Measurements from ENCODE around the gene ISL1.

- no peak for TF ChIP-seq RAD21 (IDR thresholded peaks at IDR 0.05; ENCODE audit: low read depth)
- TF ChIP-seq, protein P1, sequence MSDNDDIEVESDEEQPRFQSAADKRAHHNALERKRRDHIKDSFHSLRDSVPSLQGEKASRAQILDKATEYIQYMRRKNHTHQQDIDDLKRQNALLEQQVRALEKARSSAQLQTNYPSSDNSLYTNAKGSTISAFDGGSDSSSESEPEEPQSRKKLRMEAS (IDR thresholded peaks at IDR 0.05) = no peak; the same call in 1 of the 2 replicates
Observed at GRCh38 chr5:51383131-51384121, at the start of gene ISL1.
